Measurements from ENCODE around the gene TCTN3. TPM values are rescaled to one million over a fixed set of nuclear protein-coding genes. Genes with fewer than 3 reads are reported as not detected.

Gene TCTN3
- total and polyA plus RNA-seq, 2 of the 13 experiments (the other 11 are each of a cell fraction or from before 2014, with no cell fraction given): 53.3 to 60.0 TPM

DNA sequence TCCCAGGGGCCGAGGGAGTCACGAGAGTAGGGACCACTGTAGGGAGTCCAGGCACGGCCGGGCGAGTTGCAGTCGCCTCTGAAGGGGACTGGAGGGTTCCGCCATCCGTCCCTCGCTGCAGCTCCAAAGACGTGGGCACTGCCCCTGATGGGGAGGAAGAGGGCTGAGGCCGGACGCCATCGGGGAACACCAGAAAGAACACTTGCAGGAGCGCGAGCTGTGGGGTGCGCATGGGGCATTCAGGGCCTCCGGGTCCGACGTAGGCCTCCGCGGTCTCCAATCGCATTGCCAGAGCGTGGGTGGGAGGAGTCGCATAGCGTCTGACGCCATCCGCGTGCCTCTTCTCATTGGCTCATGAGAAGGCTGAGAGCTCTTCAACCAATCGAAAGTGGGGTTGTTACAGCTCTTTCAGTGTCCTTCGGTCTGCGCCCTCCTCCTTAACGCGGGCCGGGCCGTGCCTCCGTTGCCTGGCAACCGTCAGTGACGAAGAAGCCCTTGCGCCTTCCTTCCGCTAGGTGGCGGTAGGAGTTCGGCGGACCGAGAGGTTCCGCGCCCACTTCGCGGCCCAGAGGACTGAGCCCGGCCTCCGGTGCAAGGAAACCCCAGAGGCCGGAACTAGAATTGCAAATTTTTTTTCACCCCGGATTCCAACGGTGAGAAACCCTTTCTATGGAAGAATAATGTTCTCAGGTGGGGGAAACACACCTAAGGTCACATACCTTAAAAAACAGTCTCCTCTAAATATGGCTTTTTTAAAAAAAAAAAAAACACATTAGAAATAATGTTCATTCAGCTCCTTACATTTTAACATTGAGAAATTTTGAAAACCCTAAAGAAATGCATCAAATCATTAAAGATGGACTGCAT, at the start of gene TCTN3 (continued):
- TF ChIP-seq ZSCAN21 (CRISPR knock-in tag; IDR thresholded peaks at IDR 0.05; ENCODE audit: borderline replicate concordance): peak; percentile 57; the same call in 1 of the 2 replicates
- TF ChIP-seq, protein P1, sequence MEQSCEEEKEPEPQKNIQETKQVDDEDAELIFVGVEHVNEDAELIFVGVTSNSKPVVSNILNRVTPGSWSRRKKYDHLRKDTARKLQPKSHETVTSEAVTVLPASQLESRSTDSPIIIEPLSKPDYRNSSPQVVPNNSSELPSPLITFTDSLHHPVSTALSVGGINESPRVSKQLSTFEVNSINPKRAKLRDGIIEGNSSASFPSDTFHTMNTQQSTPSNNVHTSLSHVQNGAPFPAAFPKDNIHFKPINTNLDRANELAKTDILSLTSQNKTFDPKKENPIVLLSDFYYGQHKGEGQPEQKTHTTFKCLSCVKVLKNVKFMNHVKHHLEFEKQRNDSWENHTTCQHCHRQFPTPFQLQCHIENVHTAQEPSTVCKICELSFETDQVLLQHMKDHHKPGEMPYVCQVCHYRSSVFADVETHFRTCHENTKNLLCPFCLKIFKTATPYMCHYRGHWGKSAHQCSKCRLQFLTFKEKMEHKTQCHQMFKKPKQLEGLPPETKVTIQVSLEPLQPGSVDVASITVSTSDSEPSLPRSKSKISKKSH (CRISPR knock-in tag; IDR thresholded peaks at IDR 0.05; ENCODE audit: borderline replicate concordance): peak; percentile 84
- TF ChIP-seq ZFP82 (CRISPR knock-in tag; IDR thresholded peaks at IDR 0.05; ENCODE audit: borderline replicate concordance): no peak
- no peak; the same call in 1 of the 2 replicates for TF ChIP-seq PITX1 (CRISPR knock-in tag; IDR thresholded peaks at IDR 0.05)
- no peak for TF ChIP-seq HOXA7 (CRISPR knock-in tag; IDR thresholded peaks at IDR 0.05)
- TF ChIP-seq ZNF598 (CRISPR knock-in tag; IDR thresholded peaks at IDR 0.05; ENCODE audit: borderline replicate concordance): peak; percentile 23; the same call in 1 of the 2 replicates
- TF ChIP-seq ELF4 (CRISPR knock-in tag; IDR thresholded peaks at IDR 0.05; ENCODE audit: borderline replicate concordance): no peak
- TF ChIP-seq SRSF4 (IDR thresholded peaks at IDR 0.05; ENCODE audit: low read depth, low read length, poor library complexity, severe bottlenecking): no peak
- no peak for TF ChIP-seq HNRNPH1 (optimal IDR thresholded peaks at IDR 0.05; ENCODE audit: low read depth, low read length)
- peak; percentile 67; the same call in 1 of the 2 replicates for TF ChIP-seq ARNTL (CRISPR knock-in tag; IDR thresholded peaks at IDR 0.05)
- TF ChIP-seq, protein P2, sequence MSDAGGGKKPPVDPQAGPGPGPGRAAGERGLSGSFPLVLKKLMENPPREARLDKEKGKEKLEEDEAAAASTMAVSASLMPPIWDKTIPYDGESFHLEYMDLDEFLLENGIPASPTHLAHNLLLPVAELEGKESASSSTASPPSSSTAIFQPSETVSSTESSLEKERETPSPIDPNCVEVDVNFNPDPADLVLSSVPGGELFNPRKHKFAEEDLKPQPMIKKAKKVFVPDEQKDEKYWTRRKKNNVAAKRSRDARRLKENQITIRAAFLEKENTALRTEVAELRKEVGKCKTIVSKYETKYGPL (CRISPR knock-in tag; IDR thresholded peaks at IDR 0.05): no peak
- TF ChIP-seq ZNF468 (CRISPR knock-in tag; IDR thresholded peaks at IDR 0.05): no peak
- TF ChIP-seq SIX1 (CRISPR knock-in tag; IDR thresholded peaks at IDR 0.05; ENCODE audit: borderline replicate concordance): no peak
- TF ChIP-seq, protein P3, sequence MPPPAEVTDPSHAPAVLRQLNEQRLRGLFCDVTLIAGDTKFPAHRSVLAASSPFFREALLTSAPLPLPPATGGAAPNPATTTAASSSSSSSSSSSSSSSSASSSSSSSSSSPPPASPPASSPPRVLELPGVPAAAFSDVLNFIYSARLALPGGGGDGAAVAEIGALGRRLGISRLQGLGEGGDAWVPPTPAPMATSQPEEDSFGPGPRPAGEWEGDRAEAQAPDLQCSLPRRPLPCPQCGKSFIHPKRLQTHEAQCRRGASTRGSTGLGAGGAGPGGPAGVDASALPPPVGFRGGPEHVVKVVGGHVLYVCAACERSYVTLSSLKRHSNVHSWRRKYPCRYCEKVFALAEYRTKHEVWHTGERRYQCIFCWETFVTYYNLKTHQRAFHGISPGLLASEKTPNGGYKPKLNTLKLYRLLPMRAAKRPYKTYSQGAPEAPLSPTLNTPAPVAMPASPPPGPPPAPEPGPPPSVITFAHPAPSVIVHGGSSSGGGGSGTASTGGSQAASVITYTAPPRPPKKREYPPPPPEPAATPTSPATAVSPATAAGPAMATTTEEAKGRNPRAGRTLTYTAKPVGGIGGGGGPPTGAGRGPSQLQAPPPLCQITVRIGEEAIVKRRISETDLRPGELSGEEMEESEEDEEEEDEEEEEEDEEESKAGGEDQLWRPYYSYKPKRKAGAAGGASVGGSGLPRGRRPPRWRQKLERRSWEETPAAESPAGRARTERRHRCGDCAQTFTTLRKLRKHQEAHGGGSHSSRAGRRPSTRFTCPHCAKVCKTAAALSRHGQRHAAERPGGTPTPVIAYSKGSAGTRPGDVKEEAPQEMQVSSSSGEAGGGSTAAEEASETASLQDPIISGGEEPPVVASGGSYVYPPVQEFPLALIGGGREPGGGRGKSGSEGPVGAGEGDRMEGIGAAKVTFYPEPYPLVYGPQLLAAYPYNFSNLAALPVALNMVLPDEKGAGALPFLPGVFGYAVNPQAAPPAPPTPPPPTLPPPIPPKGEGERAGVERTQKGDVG (CRISPR knock-in tag; IDR thresholded peaks at IDR 0.05; ENCODE audit: borderline replicate concordance): peak; percentile 45; the same call in 1 of the 2 replicates
- TF ChIP-seq MLLT10 (CRISPR knock-in tag; IDR thresholded peaks at IDR 0.05): no peak
- no peak for TF ChIP-seq ZFAT (CRISPR knock-in tag; conservative IDR thresholded peaks at IDR 0.05)
- TF ChIP-seq TEAD2 (CRISPR knock-in tag; IDR thresholded peaks at IDR 0.05): no peak
- TF ChIP-seq, protein P4, sequence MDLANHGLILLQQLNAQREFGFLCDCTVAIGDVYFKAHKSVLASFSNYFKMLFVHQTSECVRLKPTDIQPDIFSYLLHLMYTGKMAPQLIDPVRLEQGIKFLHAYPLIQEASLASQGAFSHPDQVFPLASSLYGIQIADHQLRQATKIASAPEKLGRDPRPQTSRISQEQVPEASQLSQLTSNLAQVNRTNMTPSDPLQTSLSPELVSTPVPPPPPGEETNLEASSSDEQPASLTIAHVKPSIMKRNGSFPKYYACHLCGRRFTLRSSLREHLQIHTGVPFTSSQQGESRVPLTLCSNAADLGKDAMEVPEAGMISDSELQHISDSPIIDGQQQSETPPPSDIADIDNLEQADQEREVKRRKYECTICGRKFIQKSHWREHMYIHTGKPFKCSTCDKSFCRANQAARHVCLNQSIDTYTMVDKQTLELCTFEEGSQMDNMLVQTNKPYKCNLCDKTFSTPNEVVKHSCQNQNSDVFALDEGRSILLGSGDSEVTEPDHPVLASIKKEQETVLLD (CRISPR knock-in tag; IDR thresholded peaks at IDR 0.05; ENCODE audit: low read depth): no peak
- no peak for TF ChIP-seq AGO1 (IDR thresholded peaks at IDR 0.05; ENCODE audit: low read depth, low read length, poor library complexity, severe bottlenecking)
- TF ChIP-seq, protein P5, sequence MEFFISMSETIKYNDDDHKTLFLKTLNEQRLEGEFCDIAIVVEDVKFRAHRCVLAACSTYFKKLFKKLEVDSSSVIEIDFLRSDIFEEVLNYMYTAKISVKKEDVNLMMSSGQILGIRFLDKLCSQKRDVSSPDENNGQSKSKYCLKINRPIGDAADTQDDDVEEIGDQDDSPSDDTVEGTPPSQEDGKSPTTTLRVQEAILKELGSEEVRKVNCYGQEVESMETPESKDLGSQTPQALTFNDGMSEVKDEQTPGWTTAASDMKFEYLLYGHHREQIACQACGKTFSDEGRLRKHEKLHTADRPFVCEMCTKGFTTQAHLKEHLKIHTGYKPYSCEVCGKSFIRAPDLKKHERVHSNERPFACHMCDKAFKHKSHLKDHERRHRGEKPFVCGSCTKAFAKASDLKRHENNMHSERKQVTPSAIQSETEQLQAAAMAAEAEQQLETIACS (CRISPR knock-in tag; IDR thresholded peaks at IDR 0.05): no peak

All from HepG2 (cell line).